Stimulated activated naive B cell treated with anti-CD40 and anti-IgM and Interleukin-4, amounts not matched to agents 10 μg/mL and 1 μg/mL and 100 μg/mL, for 72 hours (primary cell): ENCODE data around the gene IQCN.

ENCODE experiments used
- ATAC-seq, 2 donors: fragments of 150-1000 bp; cut with Tn5 transposase; replicated peaks; 2 replicates each; pipeline ENCODE4 v1.10.0; 2021; ENCODE audit warnings: moderate library complexity in 1 of 2
- DNase-seq: peaks from one replicate; pipeline ENCODE4 v3.0.0; 2021
- H3K27ac Mint-ChIP-seq: one replicate; pipeline ENCODE4 v1.8.0; 2022; ENCODE audit warnings: mild to moderate bottlenecking, mixed read lengths
- H3K27me3 Mint-ChIP-seq, 2 donors: one replicate each; pipeline ENCODE4 v1.8.0; 2022; ENCODE audit warnings: mixed read lengths in 2 of 2
- H3K36me3 Mint-ChIP-seq, 2 donors: one replicate each; pipeline ENCODE4 v1.8.0; 2022; ENCODE audit warnings: mixed read lengths in 2 of 2, mild to moderate bottlenecking in 1 of 2
- H3K4me1 Mint-ChIP-seq, 2 donors: one replicate each; pipeline ENCODE4 v1.8.0; 2022; ENCODE audit warnings: mixed read lengths in 2 of 2, mild to moderate bottlenecking in 1 of 2
- H3K4me3 Mint-ChIP-seq, 2 donors: one replicate each; pipeline ENCODE4 v1.8.0; 2022; ENCODE audit warnings: mild to moderate bottlenecking in 2 of 2, mixed read lengths in 2 of 2, moderate library complexity in 1 of 2
- H3K9me3 Mint-ChIP-seq, 2 donors: one replicate each; pipeline ENCODE4 v1.8.0; 2022; ENCODE audit warnings: mixed read lengths in 2 of 2, mild to moderate bottlenecking in 1 of 2

Gene IQCN

DNA sequence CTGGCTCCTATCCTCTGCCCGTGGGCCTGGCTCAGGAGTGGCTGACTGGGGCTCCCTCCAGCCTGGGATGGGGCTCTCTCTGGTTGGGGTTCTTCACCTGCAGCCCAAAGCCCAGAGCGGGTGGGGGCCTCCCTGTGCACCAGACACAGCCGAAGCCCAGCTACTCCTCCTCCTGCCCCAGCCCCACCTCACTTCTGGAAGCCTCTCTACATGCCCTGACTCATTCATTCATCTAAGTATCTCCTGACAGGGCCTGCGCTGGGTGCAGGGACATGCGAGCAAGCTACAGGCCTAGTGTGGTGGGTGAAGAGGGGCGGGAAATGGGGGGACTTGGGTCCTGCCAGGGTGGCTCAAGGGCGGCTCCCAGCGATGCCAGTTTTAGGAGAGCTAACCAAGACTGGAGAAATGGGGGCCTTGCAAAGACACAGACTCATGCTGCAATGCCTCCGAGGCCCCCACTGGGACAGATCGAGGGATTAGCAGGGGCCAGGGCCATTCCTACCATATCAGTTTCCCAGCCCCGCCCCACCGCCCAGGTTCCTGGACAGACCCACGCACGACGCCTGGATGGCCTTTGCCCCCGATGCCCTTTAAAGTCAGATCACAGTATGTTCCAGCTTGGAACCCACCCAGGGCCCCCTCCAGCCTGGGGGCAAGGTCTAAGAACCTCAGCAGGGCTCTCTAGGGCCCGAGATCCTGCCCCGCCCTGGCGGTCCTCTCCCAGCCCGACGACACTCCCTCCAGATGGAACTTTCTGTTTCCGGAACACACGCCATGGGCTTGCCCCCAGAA is 36.1 kb upstream of the IQCN start:
- no peak overlapping the region for H3K4me3 Mint-ChIP-seq
- ATAC-seq (no peak), DNase-seq (no peak)
- peak overlapping the region; percentile 62 for H3K27ac Mint-ChIP-seq
- peaks cover 55 to 58% of the 10 kb centered on the region in 2 donors for H3K36me3 Mint-ChIP-seq
- H3K27me3 Mint-ChIP-seq = no peaks in the 10 kb centered on the region
- H3K4me1 Mint-ChIP-seq = peaks cover 25 to 39% of the 10 kb centered on the region in 2 donors
- peaks cover 2 to 5% of the 10 kb centered on the region in 2 donors for H3K9me3 Mint-ChIP-seq

GRCh38 chr19:18309525-18310064 is 35.3 kb upstream of the IQCN start:
- Mint-ChIP-seq H3K36me3 (peaks cover 50 to 57% of the 10 kb centered on the region in 2 donors), H3K27me3 (no peaks in the 10 kb centered on the region), H3K4me3 (no peak overlapping the region), H3K27ac (no peak overlapping the region), H3K9me3 (peaks cover 2 to 5% of the 10 kb centered on the region in 2 donors), H3K4me1 (peaks cover 31 to 46% of the 10 kb centered on the region in 2 donors)
- ATAC-seq = no peak
- no peak for DNase-seq

- H3K27ac Mint-ChIP-seq = no peak overlapping the region
- peaks cover 46 to 51% of the 10 kb centered on the region in 2 donors for H3K36me3 Mint-ChIP-seq
- no peaks in the 10 kb centered on the region for H3K27me3 Mint-ChIP-seq
- H3K4me3 Mint-ChIP-seq = peak overlapping the region in 1 of 2 donors; percentile 56
- DNase-seq (no peak), ATAC-seq (no peak)
- H3K9me3 Mint-ChIP-seq = peaks cover 2 to 5% of the 10 kb centered on the region in 2 donors
- peaks cover 37 to 53% of the 10 kb centered on the region in 2 donors for H3K4me1 Mint-ChIP-seq
Measured at GRCh38 chr19:18308948-18309325, 34.7 kb upstream of the IQCN start.

DNA sequence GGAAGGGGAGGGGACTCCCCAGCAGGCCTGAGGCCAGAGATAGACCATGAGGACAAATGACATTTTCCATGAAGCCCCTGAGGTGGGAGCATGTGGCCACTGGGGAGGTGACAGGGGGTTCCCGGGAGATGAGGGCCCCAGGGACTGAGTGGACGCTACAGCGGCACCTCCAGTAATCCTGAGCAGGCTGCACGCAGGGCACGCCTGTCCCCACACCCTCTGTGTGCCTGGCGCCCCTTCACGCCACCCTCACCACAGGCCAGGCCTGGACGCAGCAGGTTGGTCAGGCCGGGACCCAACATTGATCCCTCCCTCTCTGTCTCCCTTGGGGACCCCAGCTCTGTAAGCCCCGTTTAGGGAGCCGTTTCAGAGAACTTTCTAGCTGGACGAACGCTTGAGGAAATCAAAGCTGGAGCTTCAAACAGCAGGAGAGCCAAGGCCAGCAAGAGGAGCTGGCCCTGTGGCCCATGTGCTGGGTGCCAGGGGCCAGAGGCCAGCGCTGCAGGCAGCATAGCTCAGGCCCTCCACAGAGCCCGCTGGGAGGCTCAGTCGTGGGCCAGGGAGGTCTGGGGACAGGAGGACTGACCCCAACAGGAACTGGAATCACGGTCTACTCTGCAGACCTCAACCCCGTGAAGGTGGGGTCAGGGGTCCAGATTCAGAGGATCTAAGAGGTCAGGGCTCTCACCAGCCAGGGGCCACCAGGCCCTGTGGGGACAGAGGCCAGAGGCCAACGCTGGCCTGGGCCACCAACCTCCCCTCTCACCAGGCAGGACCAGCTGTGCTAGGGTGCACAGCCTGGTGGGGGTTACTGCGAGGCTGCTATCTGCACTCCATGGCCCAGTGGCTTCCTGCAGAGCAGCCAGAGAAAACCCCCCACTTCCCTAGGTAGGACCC is 34.0 kb upstream of the IQCN start:
- peaks cover 2 to 5% of the 10 kb centered on the region in 2 donors for H3K9me3 Mint-ChIP-seq
- DNase-seq (no peak), ATAC-seq (no peak)
- no peaks in the 10 kb centered on the region for H3K27me3 Mint-ChIP-seq
- H3K4me3 Mint-ChIP-seq = peak overlapping the region in 1 of 2 donors; percentile 56
- H3K27ac Mint-ChIP-seq = peak overlapping the region; percentile 37
- peaks cover 48 to 55% of the 10 kb centered on the region in 2 donors for H3K36me3 Mint-ChIP-seq
- peaks cover 42 to 59% of the 10 kb centered on the region in 2 donors for H3K4me1 Mint-ChIP-seq

GRCh38 chr19:18307271-18307681 is 33.0 kb upstream of the IQCN start:
- H3K27ac Mint-ChIP-seq = peak overlapping the region; percentile 99
- no peaks in the 10 kb centered on the region for H3K27me3 Mint-ChIP-seq
- peaks cover 2 to 5% of the 10 kb centered on the region in 2 donors for H3K9me3 Mint-ChIP-seq
- ATAC-seq (no peak), DNase-seq (no peak)
- peaks cover 41 to 48% of the 10 kb centered on the region in 2 donors for H3K36me3 Mint-ChIP-seq
- peaks cover 41 to 61% of the 10 kb centered on the region in 2 donors for H3K4me1 Mint-ChIP-seq
- H3K4me3 Mint-ChIP-seq = peak overlapping the region; percentile 67 to 73

DNA sequence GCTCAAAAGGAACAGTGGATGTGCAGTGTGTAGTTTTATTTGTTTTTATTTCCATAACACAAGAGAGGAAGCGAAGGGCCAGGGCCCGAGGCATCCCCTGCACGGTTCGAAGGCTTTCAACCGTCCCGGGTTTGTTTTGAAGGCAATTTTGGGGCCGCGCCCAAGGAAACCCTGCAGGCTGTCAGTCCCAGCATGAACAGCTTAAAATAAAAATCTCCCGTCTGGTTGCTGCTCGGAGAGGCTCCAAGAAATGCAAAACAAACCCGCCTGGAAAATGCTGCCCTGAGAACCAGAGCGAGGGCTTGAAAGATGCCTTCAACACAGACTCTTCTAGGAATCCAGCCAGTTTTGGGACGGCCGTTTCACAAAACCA is 32.6 kb upstream of the IQCN start:
- H3K27me3 Mint-ChIP-seq = no peaks in the 10 kb centered on the region
- ATAC-seq (no peak), DNase-seq (no peak)
- H3K9me3 Mint-ChIP-seq = peaks cover 2 to 5% of the 10 kb centered on the region in 2 donors
- H3K27ac Mint-ChIP-seq = peak overlapping the region; percentile 99
- peaks cover 41 to 62% of the 10 kb centered on the region in 2 donors for H3K4me1 Mint-ChIP-seq
- peaks cover 41 to 47% of the 10 kb centered on the region in 2 donors for H3K36me3 Mint-ChIP-seq
- H3K4me3 Mint-ChIP-seq = peak overlapping the region; percentile 67 to 73

DNA sequence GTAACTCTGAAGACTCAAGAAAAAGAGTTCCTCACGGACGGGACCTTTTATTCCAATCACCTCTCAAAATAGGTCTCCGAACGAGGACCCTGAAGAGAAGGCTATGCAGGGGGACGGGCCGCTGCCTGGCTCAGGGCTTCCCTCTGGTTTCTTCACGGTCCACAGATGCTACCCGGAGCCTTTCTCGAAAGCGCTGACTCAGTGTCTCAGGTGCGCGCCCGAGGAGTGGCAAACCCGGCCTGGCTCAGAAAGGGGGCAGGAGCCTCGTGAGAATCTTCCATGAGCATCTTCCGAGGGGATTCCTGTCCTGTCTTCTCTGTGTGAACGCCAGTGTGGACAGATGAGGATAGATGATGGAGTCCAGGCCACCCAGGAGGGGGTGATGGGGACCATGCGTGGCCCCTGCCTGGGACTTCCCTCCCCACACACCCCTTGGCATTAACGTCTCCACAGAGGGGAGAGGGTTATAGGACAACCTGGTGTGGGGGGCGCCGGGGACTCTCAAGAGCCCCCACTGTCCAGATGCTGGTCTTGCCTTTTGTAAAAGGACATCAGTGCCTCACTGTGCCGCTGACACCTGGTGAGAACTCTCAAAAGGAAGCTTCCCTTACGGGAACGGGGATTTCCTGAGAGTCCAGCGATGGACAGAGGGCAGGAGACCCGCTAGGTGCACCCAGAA is 32.1 kb upstream of the IQCN start:
- H3K36me3 Mint-ChIP-seq = peaks cover 40 to 43% of the 10 kb centered on the region in 2 donors
- no peak for DNase-seq
- H3K4me1 Mint-ChIP-seq = peaks cover 44 to 68% of the 10 kb centered on the region in 2 donors
- peak overlapping the region; percentile 99 for H3K27ac Mint-ChIP-seq
- H3K27me3 Mint-ChIP-seq = no peaks in the 10 kb centered on the region
- H3K9me3 Mint-ChIP-seq = peaks cover 2 to 5% of the 10 kb centered on the region in 2 donors
- peak overlapping the region; percentile 39 to 67 for H3K4me3 Mint-ChIP-seq
- no peak for ATAC-seq

DNA sequence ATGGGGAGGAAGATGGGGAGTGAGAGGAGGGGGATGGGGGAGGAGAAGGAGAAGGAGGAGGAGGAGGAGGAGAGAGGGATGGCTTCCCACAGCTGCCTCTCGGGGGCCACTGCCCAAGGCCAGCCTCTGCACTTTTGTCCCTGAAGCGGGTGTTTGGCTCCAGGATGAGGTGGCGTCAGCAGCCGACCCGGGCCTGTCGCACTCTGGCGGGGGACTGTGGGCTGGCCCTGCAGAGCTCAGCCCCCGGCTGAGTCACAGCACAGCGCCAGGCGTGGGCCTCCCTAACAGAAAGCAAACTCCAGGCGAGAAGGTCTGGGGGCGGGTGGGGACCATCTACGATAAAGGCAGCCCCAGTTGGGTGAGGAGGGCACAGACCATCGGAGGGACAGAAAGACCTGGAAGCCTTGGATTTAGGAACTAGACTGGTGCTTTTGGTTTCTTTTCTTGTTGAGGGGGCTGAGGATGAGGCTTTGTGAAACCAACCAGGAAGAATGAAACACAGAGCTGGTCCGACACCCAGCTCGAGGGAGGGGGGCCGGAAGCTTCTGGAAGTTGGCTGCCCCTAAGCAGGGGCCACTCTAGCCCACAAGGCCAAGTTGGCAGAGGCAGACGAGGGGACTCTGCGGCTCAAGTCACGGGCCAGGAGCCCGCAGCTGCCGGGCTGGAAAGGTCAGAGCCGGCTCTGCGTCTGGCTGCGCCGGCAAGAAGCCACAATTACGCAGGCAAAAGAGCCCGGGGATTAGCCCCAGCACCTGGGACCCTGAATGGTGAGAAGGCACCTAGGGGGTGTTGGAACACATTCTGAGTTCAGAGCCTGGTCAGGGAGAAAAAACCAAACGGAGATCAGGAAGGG is 30.4 kb upstream of the IQCN start:
- peak overlapping the region; percentile 80 to 81 for H3K4me3 Mint-ChIP-seq
- ATAC-seq (peak; percentile 79 to 80), DNase-seq (peak; percentile 90)
- peaks cover 2 to 5% of the 10 kb centered on the region in 2 donors for H3K9me3 Mint-ChIP-seq
- H3K36me3 Mint-ChIP-seq = peaks cover 30 to 31% of the 10 kb centered on the region in 2 donors
- H3K27ac Mint-ChIP-seq = peak overlapping the region; percentile 99
- H3K27me3 Mint-ChIP-seq = no peaks in the 10 kb centered on the region
- H3K4me1 Mint-ChIP-seq = peaks cover 44 to 69% of the 10 kb centered on the region in 2 donors

DNA sequence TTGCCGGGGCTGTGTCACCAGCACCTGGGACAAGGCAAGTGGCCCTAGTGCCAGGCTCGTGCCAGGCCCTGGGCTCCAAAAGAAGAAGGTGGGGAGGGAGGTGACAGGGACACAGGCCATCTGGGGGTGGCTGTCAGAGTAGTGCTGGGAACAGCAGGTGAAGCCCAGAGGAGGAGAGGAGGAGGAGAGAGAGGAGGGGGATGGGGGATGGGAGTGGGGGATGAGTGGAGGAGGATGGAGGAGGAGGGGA is 29.9 kb upstream of the IQCN start:
- Mint-ChIP-seq H3K27ac (peak overlapping the region; percentile 99), H3K36me3 (peaks cover 29 to 30% of the 10 kb centered on the region in 2 donors), H3K9me3 (peaks cover 2 to 5% of the 10 kb centered on the region in 2 donors), H3K4me1 (peaks cover 44 to 73% of the 10 kb centered on the region in 2 donors), H3K4me3 (peak overlapping the region; percentile 80 to 81), H3K27me3 (no peaks in the 10 kb centered on the region)
- no peak for DNase-seq
- ATAC-seq = peak in 1 of 2 donors; percentile 5

GRCh38 chr19:18301718-18302111 is 27.5 kb upstream of the IQCN start:
- DNase-seq (no peak), ATAC-seq (no peak)
- H3K4me1 Mint-ChIP-seq = peaks cover 34 to 68% of the 10 kb centered on the region in 2 donors
- H3K4me3 Mint-ChIP-seq = no peak overlapping the region
- H3K27ac Mint-ChIP-seq = peak overlapping the region; percentile 77
- peaks cover 18 to 19% of the 10 kb centered on the region in 2 donors for H3K36me3 Mint-ChIP-seq
- no peaks in the 10 kb centered on the region for H3K27me3 Mint-ChIP-seq
- H3K9me3 Mint-ChIP-seq = no peaks in the 10 kb centered on the region

DNA sequence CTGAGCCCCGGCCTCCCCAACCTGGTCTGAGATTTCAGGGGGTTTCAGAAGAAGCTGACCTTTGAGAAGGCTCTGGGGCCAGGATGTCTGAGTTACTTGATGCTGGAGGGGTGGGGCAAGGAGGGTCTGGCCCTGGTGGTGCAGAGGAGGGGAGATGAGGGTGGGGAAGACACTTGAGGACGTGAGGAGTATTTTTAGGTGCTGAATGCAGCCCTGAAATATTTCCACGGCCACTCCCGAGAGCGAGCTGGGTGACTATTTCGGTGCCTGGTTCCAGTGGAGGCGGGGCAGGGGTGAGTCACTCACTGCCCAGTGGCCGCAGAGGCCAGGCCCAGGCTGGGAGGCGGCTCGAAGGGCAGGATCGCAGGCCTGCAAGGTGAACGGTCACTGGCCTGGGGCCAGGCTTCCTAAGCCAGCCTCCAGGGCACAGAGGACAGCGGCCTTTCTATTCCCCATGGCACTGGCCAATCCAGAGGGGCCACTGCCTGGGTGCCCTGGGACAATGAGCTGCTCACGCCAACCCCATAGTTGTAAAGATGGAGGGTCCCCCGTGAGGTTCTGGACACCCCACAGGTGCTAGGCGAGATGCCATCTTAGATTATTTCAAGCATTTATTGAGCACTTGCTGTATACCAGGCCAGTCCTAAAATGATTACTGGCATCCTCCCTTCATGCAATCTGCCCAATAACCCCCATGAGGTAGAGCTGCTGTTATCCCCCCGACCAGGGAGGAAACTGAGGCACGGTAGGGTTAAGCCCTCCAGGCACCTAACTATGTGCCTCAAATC is 26.9 kb upstream of the IQCN start:
- Mint-ChIP-seq H3K9me3 (no peaks in the 10 kb centered on the region), H3K36me3 (peaks cover 15 to 16% of the 10 kb centered on the region in 2 donors), H3K27ac (peak overlapping the region; percentile 65), H3K4me1 (peaks cover 31 to 68% of the 10 kb centered on the region in 2 donors), H3K4me3 (no peak overlapping the region), H3K27me3 (no peaks in the 10 kb centered on the region)
- DNase-seq (no peak), ATAC-seq (no peak)

DNA sequence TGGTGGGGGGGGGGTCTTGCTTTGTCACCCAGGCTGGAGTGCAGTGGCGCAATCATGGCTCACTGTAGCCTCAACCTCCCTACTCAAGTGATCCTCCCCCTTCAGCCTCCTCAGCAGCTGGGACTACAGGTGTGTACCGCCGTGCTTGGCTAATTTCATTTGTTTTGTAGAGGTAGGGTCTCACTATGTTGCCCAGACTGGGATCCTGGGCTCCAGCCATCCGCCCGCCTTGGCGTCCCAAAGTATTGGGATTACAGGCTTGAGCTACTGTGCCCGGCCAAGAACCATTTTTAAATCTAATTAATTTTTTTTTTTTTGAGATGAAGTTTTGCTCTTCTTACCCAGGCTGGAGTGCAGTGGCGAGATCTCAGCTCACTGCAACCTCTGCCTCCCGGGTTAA is 25.4 kb upstream of the IQCN start:
- H3K27ac Mint-ChIP-seq = no peak overlapping the region
- H3K36me3 Mint-ChIP-seq = peaks cover 16 to 25% of the 10 kb centered on the region in 2 donors

More for the DNA sequence above, 25.4 kb upstream of the IQCN start:
- no peak for DNase-seq
- Mint-ChIP-seq H3K9me3 (peaks cover 5% of the 10 kb centered on the region in 2 donors), H3K4me3 (no peak overlapping the region), H3K4me1 (peaks cover 31 to 66% of the 10 kb centered on the region in 2 donors), H3K27me3 (no peaks in the 10 kb centered on the region)
- ATAC-seq = no peak
